Thymus (tissue), 11 donors: Measurements from ENCODE around the gene REPS1. TPM values are rescaled to one million over a fixed set of nuclear protein-coding genes. Genes with fewer than 3 reads are reported as not detected.
"Not testable (repeated sequence)": the region's sequence is repeated elsewhere in the genome, so short reads cannot be mapped to it uniquely, and the experiment has no call there.

Source experiments
- DNase-seq, 9 donors: peaks; one replicate each; pipeline ENCODE4 v3.0.0-alpha.2; 2013; ENCODE audit warnings: low spot score in 9 of 9, low read depth in 6 of 9, missing footprints in 1 of 9
- H3K27ac ChIP-seq, 2 donors: one replicate each; pipeline ENCODE4 v1.5.1; 2013; ENCODE audit warnings: control low read depth in 1 of 2, low read depth in 1 of 2, low read length in 1 of 2, mild to moderate bottlenecking in 1 of 2, moderate library complexity in 1 of 2
- H3K27me3 ChIP-seq, 2 donors: one replicate each; pipeline ENCODE4 v1.5.1; 2013; ENCODE audit warnings: low read length in 1 of 2; ENCODE audit not compliant: control insufficient read depth in 2 of 2, insufficient read depth in 1 of 2
- H3K36me3 ChIP-seq, 2 donors: one replicate each; pipeline ENCODE4 v1.5.1; 2013; ENCODE audit warnings: low read length in 1 of 2, mild to moderate bottlenecking in 1 of 2, moderate library complexity in 1 of 2; ENCODE audit not compliant: control insufficient read depth in 2 of 2, insufficient read depth in 2 of 2
- H3K4me1 ChIP-seq, 2 donors: one replicate each; pipeline ENCODE4 v1.5.1; 2013; ENCODE audit warnings: low read length in 2 of 2; ENCODE audit not compliant: control insufficient read depth in 2 of 2, insufficient read depth in 2 of 2
- H3K4me3 ChIP-seq, 2 donors: one replicate each; pipeline ENCODE4 v1.5.1; 2013; ENCODE audit warnings: low read length in 2 of 2, control low read depth in 1 of 2, mild to moderate bottlenecking in 1 of 2
- H3K9me3 ChIP-seq, 2 donors: one replicate each; pipeline ENCODE4 v1.5.1; 2013; ENCODE audit warnings: low read length in 1 of 2, mild to moderate bottlenecking in 1 of 2; ENCODE audit not compliant: control insufficient read depth in 2 of 2, insufficient read depth in 1 of 2
- WGBS: extraction: QIAGEN DNeasy Blood & Tissue Kit; methylation state at CpG from one replicate; pipeline ENCODE4 v1.1.7; 2013; 5-methylcytosine and 5-hydroxymethylcytosine counted together
- polyA plus RNA-seq: library from polyadenylated mRNA; stranded (reverse); fragments of 200-250 nt; gene quantifications from one replicate; pipeline ENCODE4 v1.2.3, GENCODE V29; 2013
- total RNA-seq: library from RNA; stranded (reverse); fragments of 120-200 nt; gene quantifications from one replicate; pipeline ENCODE4 v1.2.4, GENCODE V29; 2013
- donor health status: healthy.

REPS1 gene
- total and polyA plus RNA-seq, 2 donors, result 37.8 to 66.5 TPM

GRCh38 chr6:139027620-139028182, 39.6 kb upstream of the REPS1 start:
- Histone ChIP-seq H3K27me3 (no peaks in the 10 kb centered on the region), H3K27ac (peak overlapping the region; percentile 84 to 96), H3K4me1 (peaks cover 8 to 12% of the 10 kb centered on the region in 2 donors), H3K4me3 (peak overlapping the region; percentile 66 to 72), H3K36me3 (no peaks in the 10 kb centered on the region), H3K9me3 (no peaks in the 10 kb centered on the region)
- 6% methylated on average over 10 of the region's 10 CpGs for WGBS
- peak in 5 of 9 donors; percentile 27 to 61 (median 34) for DNase-seq

DNA sequence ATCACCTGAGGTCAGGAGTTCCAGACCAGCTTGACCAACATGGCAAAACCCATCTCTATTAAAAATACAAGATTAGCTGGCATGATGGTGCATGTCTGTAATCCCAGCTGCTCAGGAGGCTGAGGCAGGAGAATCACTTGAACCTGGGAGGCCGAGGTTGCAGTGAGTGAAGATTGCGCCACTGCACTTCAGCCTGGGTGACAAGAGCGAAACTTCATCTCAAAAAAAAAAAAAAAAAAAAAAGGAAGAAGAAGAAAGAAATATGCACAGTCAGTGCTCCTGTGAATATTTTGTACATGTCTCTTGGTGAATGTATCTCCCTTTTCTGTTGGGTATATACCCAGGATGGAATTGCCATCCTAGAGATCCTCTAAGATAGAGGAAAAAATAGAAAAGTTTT, 37.4 kb upstream of the REPS1 start:
- H3K4me1 ChIP-seq, H3K27ac ChIP-seq, H3K36me3 ChIP-seq, H3K9me3 ChIP-seq, DNase-seq, H3K4me3 ChIP-seq, H3K27me3 ChIP-seq: not testable (repeated sequence)
- 98% methylated on average over 3 of the region's 3 CpGs for WGBS

DNA sequence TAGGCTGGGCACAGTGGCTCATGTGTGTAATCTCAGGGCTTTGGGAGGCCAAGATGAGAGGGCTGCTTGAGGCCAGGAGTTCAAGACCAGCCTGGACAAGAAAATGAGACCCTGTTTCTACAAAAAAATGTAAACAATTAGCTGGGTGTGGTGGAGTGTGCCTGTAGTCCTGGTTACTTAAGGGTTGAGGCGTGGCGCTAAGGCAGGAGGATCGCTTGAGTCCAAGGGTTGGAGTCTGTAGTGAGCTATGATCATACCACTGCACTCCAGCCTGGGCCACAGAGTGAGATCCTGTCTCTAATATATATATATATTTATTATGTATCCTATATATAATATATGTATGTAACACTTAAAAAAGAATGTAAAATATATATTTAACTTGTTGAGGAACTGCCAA, 32.6 kb upstream of the REPS1 start:
- no peak overlapping the region for H3K4me3 ChIP-seq
- no peak overlapping the region for H3K27ac ChIP-seq
- H3K36me3 ChIP-seq, result no peaks in the 10 kb centered on the region
- H3K4me1 ChIP-seq, result no peaks in the 10 kb centered on the region
- H3K9me3 ChIP-seq, result no peaks in the 10 kb centered on the region
- DNase-seq, result no peak
- no peaks in the 10 kb centered on the region for H3K27me3 ChIP-seq
- WGBS, result over 99% methylated on average over 3 of the region's 3 CpGs

GRCh38 chr6:139019722-139020121, 31.7 kb upstream of the REPS1 start:
- DNase-seq, result no peak
- 84% methylated on average over 2 of the region's 2 CpGs for WGBS
- no peaks in the 10 kb centered on the region for H3K4me1 ChIP-seq

GRCh38 chr6:139017227-139017626, 29.2 kb upstream of the REPS1 start:
- no peaks in the 10 kb centered on the region for H3K9me3 ChIP-seq
- DNase-seq, result no peak
- no peaks in the 10 kb centered on the region for H3K4me1 ChIP-seq
- H3K4me3 ChIP-seq, result no peak overlapping the region
- H3K36me3 ChIP-seq, result no peaks in the 10 kb centered on the region
- H3K27me3 ChIP-seq, result no peaks in the 10 kb centered on the region
- WGBS, result 97% methylated on average over 3 of the region's 3 CpGs
- no peak overlapping the region for H3K27ac ChIP-seq

More at GRCh38 chr6:139019722-139020121, 31.7 kb upstream of the REPS1 start:
- Histone ChIP-seq H3K27me3 (no peaks in the 10 kb centered on the region), H3K4me3 (no peak overlapping the region), H3K27ac (no peak overlapping the region), H3K36me3 (no peaks in the 10 kb centered on the region), H3K9me3 (no peaks in the 10 kb centered on the region)

- Histone ChIP-seq H3K4me3 (no peak overlapping the region), H3K27ac (no peak overlapping the region), H3K27me3 (no peaks in the 10 kb centered on the region), H3K36me3 (no peaks in the 10 kb centered on the region), H3K9me3 (no peaks in the 10 kb centered on the region), H3K4me1 (no peaks in the 10 kb centered on the region)
- WGBS, result 81% methylated on average over 7 of the region's 7 CpGs
- DNase-seq, result peak in 2 of 9 donors; percentile 16 to 46
Measured at GRCh38 chr6:139016337-139017213, 28.5 kb upstream of the REPS1 start.

DNA sequence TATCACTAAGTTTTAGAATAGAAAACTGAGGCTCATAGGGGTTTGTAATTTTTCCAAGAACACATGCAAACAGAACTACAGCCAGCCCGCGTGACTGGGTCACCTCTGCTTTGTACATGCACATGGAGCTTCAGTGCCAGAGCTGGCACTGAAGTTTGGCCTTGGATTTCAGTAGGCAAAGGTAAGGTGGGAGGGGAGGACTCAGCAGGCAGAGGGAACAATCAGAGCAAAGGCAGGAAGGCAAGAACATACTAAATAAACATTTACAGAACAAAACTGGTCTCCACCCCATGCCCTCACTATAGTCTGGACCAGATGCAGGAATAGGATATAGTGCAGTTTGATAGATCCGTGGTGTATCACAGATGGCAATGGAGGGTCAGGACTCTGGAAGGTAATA, 26.9 kb upstream of the REPS1 start:
- 98% methylated on average over 3 of the region's 3 CpGs for whole genome bisulfite sequencing
- H3K36me3 ChIP-seq, result no peaks in the 10 kb centered on the region
- DNase-seq, result no peak

DNA sequence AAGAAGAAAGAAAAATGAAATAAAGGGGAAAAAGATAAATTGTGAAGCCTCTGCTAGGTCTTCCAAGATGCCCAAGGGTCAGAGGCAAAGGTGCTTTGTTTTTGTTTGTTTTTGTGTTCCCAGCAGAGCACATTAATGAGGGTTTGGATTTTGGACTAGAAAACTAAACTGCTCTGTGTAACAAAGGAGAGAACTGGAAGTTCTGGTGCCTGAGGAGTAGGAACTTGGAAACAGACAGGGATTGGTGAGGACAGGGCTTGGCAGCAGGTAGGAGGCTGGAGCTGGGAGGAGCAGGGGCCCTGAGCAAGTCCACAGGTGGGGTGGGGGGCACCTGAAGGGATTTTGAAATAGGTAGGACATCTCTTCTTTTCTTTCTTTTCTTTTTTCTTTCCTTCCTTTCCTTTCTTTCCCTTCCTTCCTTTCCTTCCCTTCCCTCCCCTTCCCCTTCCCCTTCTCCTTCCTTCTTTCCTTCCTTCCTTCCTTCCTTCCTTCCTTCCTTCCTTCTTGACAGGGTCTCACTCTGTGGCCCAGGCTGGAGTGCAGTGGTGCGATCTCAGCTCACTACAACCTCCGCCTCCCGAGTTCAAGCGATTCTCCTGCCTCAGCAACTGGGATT, 25.2 kb upstream of the REPS1 start:
- no peak overlapping the region for H3K27ac ChIP-seq
- H3K4me3 ChIP-seq, result no peak overlapping the region
- no peaks in the 10 kb centered on the region for H3K27me3 ChIP-seq
- H3K9me3 ChIP-seq, result no peaks in the 10 kb centered on the region
- no peak for DNase-seq
- H3K4me1 ChIP-seq, result no peaks in the 10 kb centered on the region
- H3K36me3 ChIP-seq, result no peaks in the 10 kb centered on the region
- 97% methylated on average over 4 of the region's 4 CpGs for WGBS

More for the DNA sequence above, 26.9 kb upstream of the REPS1 start:
- Histone ChIP-seq H3K27ac (no peak overlapping the region), H3K9me3 (no peaks in the 10 kb centered on the region), H3K27me3 (no peaks in the 10 kb centered on the region), H3K4me3 (no peak overlapping the region), H3K4me1 (no peaks in the 10 kb centered on the region)

DNA sequence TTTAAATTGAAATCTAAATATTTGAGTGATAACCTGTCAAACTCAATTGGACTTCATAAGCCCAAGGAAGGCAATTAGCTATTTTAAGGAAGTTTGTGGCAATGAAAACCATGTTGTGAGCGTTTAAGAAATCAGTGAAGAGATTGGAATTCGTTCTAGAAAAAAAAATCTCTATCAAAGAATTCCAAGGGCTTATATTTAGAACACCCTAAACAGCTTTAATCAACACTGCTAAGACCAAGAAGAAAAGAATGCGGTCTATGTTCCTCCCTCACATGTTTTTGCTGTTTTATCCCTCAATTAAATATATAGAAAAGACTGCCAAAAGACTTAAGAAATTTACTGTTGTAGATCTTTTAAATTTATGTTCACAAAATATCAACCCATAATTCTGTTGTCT, 23.9 kb upstream of the REPS1 start:
- no peaks in the 10 kb centered on the region for H3K9me3 ChIP-seq
- H3K4me3 ChIP-seq, result no peak overlapping the region
- 95% methylated on average over 3 of the region's 3 CpGs for WGBS
- no peaks in the 10 kb centered on the region for H3K27me3 ChIP-seq
- no peak overlapping the region for H3K27ac ChIP-seq
- no peaks in the 10 kb centered on the region for H3K4me1 ChIP-seq
- no peak for DNase-seq
- no peaks in the 10 kb centered on the region for H3K36me3 ChIP-seq
